MV-4-11 (cell line): ENCODE data around the gene OR6S1.
"Not testable (repeated sequence)": the region's sequence is repeated elsewhere in the genome, so short reads cannot be mapped to it uniquely, and the experiment has no call there.

Experiments used
- DNase-seq: peaks from one replicate; lab custom pipeline; 2025; lab: John Stamatoyannopoulos, UW

The OR6S1 gene

DNA sequence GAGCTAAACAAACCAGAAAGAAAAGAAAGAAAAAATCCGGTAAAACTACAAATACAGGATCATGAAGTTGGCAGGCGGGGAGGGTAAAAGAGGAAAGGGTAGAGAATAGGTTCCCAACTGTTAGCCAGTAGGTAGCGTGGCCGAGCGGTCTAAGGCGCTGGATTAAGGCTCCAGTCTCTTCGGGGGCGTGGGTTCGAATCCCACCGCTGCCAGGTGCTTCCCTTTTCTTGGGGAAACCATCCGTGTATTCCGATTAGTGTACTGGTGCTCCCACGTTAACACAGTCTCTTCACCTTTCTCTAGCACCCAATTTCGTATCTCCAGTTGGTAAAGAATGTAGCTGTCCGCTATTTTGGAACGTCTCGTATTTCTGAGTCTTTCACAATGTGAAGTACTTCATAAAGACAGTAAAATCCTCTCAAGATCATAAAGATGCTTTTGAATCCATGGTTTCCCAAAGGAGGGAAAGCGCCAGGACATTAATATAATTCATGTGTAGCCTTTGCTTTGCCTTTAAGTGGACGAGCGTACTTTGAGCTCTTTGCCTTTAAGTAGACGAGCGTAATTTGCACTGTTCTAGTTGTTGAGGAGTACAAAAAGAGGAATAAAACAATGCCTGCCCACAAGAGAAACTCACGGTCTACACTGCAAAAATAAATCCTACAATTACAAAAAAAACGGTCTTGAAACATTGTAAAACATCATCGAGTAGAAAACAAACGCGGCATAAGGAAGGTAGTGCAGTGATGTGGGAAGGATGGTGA lies 31.3 kb downstream of the OR6S1 start:
- DNase-seq = peak; percentile 74

- DNase-seq = peak; percentile 81
Observed at GRCh38 chr14:20609215-20610001, 32.1 kb downstream of the OR6S1 start.

DNA sequence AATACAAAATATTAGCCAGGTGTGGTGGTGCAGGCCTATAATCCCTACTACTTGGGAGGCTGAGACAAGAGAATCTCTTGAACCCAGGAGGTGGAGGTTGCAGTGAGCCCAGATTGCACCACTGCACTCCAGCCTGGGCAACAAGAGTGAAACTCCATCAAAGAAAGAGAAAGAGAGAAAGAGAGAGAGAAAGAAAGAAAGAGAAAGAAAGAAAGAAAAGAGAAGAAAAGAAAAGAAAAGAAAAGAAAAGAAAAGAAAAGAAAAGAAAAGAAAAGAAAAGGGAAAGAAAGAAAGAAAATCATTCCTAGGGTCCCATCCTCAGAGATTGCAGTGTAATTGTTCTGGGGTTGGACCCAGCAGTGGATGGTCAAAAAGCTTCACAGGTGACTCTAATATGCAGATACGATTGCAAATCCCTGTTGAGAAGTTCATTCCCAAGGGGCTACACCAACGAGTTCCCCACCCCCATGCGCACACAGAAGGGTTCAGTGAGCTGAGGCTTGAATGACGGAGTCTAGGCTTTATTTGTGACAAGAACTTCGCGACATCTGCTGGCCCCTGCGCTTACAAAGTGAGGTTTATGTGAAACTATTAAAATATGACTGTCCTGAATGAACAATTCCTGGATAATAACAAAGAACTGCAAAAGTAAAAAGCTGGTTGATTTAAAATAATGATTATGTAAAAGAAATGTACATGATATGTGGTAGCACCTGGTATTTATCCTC lies 32.9 kb downstream of the OR6S1 start:
- no peak for DNase-seq

- DNase-seq = peak; percentile 51
Observed at GRCh38 chr14:20607617-20608016, 33.9 kb downstream of the OR6S1 start.

DNA sequence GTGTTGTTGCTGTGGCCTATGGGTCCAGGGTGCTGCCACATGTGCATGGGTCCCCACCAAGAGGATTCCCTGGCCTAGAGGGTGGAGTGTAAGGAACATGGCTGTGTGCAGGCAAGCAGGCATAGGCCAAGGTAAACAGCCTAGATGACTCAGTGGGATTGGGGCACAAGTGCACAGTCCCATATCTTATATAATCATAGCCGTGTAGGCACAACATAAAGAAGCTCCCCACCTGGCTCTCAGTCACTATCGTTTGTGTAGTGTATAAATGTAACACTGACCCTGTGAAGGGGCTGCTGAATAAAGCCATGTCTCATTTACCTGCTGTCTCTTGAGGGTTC lies 34.6 kb downstream of the OR6S1 start:
- DNase-seq = no peak

DNA sequence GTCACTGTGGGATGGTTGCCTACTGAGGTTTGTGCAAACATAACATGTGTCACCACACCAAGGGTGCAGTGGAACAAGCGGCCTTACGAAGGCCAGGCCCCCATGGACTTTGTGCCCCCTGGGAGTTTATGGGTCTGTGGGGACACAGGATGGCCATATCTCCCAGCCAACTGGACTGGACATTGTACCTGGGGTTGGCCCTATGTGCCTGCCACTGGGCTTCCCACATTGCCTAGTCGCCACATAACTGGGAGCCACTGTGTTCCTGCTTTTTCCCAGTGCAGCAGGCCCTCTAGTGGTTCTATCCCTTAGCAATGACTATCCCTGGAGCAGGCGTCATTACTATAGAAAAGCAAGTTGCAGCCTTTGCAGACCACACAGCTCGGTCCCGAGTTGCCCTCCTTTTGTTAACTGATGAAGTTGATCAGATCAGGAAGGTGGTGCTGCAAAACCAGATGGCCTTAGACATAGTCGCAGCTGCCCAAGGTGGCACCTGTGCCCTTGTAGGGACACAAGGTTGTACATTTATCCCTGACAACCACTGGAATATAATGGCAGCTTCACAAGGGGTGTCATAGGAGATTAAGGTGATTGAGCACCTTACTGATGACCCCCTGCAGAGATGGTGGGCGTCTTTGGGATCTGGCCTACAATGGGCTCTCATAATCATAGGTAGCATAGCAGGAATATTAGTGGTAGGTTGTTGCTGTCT lies 35.1 kb downstream of the OR6S1 start:
- peak; percentile 20 for DNase-seq

- DNase-seq = no peak
Observed at GRCh38 chr14:20603813-20604690, 37.4 kb downstream of the OR6S1 start.

- DNase-seq = no peak
Observed at GRCh38 chr14:20602583-20602982, 38.9 kb downstream of the OR6S1 start.

DNA sequence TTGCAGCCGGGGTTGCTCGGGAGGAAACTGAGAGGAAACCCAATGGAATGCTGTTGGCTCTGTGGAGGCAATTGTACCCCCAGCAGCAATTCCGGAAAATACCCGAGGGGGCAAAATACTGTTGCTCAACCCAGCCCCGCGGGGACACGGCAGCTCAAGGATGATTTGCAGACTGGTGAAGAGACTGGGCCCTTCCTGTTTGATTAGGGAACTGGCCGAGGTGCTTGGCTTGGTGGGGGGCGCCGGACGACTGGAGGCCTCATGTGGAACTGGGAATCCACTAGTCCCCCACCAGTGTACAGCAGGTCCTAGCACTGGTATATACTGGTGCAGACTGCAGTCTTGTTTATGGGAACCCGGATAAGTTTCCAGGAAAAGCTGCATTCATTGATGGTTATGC lies 40.0 kb downstream of the OR6S1 start:
- no peak for DNase-seq

DNA sequence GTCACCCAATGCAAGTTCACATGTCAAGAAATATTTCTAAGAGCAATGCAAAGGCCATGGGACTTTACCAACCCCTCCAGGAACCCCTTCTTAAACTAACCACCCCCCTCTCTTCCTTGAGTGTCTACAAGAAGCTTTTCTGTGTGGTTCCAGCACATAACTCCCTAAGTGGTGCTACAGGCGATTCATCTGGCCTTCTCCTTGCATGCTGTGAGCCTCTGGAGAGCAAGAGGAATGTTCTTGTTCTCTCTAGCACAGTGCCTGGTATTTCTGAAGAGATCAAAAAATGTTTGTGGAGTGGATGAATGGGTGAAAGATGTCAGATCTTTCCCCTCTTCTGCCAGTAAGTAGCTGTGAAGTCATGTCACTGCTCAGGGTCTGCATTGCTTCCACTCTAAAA lies 44.4 kb downstream of the OR6S1 start:
- DNase-seq = no peak

DNA sequence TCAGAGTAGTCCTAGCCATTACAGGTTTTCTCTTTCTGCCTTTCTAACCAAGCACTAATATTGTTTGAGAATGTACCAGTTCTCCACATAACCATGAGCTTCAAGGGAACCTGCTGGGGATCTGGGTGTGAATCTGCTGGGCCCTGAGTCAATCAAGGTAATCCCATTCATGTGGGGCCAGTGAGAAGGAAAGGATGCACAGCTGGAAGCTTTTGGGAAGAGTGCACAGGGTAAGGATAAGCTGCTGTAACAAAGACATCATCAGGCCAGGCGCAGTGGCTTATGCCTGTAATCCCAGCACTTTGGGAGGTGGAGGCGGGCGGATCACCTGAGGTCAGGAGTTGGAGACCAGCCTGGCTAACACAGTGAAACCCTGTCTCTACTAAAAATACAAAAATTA lies 45.8 kb downstream of the OR6S1 start:
- DNase-seq = not testable (repeated sequence)

DNA sequence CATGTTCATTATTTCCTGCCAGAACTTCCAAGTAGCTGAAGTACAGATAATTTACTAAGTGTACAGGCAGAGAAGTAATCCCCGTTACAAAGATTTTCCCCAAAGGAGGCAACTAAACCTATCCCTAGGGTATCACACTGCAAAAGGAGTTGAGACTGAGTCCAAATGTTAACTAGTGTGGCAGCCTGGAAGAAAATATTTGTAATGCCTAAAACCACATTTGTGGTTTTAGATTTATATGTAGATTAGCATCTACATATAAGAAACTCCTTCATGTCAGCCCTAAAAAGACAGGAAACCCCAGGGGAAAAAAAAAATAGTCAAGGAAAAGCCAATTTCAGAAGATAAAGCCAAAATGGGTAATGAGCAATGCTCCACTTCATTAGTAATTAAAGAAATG lies 48.9 kb downstream of the OR6S1 start:
- DNase-seq = no peak

DNA sequence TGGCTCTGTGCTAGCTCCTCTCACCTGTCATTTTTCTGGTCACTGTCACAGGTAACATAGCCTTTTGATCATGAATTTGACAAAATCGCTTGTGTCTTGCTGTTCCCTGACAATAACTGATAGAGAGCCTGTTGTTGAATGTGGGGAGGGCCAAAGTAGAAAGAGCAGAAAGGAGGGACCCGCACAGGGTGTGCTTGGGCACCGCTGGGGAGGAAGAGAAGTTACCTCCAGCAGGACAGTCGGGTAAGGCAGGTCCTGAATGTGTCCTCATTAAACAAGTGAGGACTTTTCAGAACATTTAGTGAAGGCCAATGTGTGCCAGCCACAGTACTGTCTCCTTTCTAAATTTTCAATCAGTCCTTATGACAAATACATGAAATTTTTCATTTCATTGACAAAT lies 50.3 kb downstream of the OR6S1 start, which contains the start of gene RNASE12:
Gene RNASE12, minus strand, starts transcription at position 142 of the 400 bp plus-strand sequence. CDS start 653 bp downstream, outside the sequence.
- DNase-seq = no peak
